ENCODE measurements around the gene RCOR2. TPM values are rescaled to one million over a fixed set of nuclear protein-coding genes. Genes with fewer than 3 reads are reported as not detected.

Gene RCOR2
- total RNA-seq, 1 experiment from 2014 or later = 1.8 TPM

DNA sequence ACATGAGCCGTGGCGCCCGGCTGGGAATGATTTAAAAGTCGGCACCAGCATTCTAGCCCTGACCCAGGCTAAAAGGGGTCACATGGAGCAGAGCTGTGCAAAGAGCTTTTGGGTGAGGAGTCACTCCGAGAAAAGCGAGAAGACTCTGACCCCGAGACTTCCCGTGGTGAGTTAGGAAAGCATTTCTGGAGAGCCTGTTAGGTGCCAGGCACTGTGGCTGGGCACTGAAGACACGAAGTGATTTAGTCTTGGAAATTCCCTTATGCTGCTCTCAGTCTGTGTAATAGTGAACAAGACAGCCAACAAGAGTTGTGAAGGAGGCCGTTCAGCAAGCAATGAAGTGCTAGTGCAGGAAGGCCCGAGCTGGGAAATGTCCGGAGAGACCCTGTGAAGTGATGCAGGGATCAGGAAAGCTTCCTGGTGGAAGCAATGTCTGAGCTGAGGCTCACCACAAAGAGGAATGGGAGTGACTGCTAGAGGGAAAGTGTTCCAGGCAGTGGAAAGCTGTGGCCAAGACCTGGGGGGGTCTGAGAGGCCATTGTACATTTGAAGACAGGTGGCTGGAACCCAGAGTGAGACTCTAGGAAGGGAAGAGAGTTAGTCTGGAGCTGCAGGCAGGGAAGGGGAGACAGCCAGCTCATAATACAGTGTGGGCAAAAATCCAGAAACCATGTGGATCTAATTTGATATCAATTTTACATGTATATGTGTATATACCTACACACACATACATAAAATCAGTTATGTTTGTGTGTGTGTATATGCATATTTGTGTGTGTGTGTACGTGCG is 46.4 kb downstream of the RCOR2 start:
- H3K9me3 ChIP-seq = no peaks in the 10 kb centered on the region
- ChIA-PET CTCF (interaction anchor here (1.4 kb wide), 1 partner anchor 32 kb away, joined by 3 read pairs; the partner anchor contains the start of gene MARK2), POLR2A (no interaction called here)
- Mint-ChIP-seq H3K4me3 (ENCODE audit: unreplicated experiment) (no peak overlapping the region), H3K9me3 (ENCODE audit: unreplicated experiment) (no peaks in the 10 kb centered on the region), H3K4me1 (ENCODE audit: low read depth, unreplicated experiment) (peaks cover 31% of the 10 kb centered on the region), H3K36me3 (ENCODE audit: insufficient read depth, unreplicated experiment) (peaks cover 36% of the 10 kb centered on the region), H3K27me3 (ENCODE audit: insufficient read depth, unreplicated experiment) (no peaks in the 10 kb centered on the region), H3K27ac (ENCODE audit: unreplicated experiment) (peak overlapping the region; percentile 32)
- BruUV-seq (replicated peaks) = no TSS peak
- no peak overlapping the region for H3K4me3 ChIP-seq (ENCODE audit: low read depth, low read length)
- TF ChIP-seq, protein P1, sequence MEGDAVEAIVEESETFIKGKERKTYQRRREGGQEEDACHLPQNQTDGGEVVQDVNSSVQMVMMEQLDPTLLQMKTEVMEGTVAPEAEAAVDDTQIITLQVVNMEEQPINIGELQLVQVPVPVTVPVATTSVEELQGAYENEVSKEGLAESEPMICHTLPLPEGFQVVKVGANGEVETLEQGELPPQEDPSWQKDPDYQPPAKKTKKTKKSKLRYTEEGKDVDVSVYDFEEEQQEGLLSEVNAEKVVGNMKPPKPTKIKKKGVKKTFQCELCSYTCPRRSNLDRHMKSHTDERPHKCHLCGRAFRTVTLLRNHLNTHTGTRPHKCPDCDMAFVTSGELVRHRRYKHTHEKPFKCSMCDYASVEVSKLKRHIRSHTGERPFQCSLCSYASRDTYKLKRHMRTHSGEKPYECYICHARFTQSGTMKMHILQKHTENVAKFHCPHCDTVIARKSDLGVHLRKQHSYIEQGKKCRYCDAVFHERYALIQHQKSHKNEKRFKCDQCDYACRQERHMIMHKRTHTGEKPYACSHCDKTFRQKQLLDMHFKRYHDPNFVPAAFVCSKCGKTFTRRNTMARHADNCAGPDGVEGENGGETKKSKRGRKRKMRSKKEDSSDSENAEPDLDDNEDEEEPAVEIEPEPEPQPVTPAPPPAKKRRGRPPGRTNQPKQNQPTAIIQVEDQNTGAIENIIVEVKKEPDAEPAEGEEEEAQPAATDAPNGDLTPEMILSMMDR (IDR thresholded peaks at IDR 0.05; ENCODE audit: insufficient read depth in 1 of 2, low read depth in 1 of 2, low read length in 1 of 2, severe bottlenecking in 1 of 2, unreplicated experiment in 1 of 2) = no peak
- intact Hi-C loops (cut with micrococcal nuclease; ENCODE audit: unreplicated experiment) = no loop called here
- H3K36me3 ChIP-seq (ENCODE audit: control insufficient read depth, insufficient read depth, low read length) = peaks cover 4% of the 10 kb centered on the region; the same call in 1 of the 2 replicates
- H3K4me1 ChIP-seq = peaks cover 8% of the 10 kb centered on the region
- H3K27me3 ChIP-seq (replicated peaks; ENCODE audit: control insufficient read depth, insufficient read depth, low read length) = no peaks in the 10 kb centered on the region
- DNase-seq = no peak

DNA sequence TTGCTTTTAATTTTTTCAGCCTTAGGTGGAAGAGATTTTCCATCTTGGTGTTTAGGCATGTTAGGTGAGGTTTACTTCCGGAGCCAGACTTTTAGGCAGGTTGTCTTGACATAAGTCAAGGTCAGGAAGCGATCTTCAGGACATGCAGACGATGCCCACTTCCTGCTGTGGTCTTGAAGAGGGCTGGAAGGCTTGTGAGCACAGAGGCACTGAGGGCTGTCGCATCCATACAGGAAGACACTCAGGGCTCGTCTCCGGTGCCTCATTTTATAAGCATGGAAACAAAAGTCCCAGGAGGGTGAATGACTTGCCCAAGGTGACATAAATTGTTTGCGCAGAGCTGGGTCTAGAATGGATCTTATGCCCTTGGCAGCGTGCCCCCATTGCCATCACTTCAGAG is 47.3 kb downstream of the RCOR2 start:
- Histone ChIP-seq H3K4me3 (ENCODE audit: low read depth, low read length) (no peak overlapping the region), H3K36me3 (ENCODE audit: control insufficient read depth, insufficient read depth, low read length) (peaks cover 5% of the 10 kb centered on the region), H3K9me3 (no peaks in the 10 kb centered on the region), H3K27me3 (replicated peaks; ENCODE audit: control insufficient read depth, insufficient read depth, low read length) (no peaks in the 10 kb centered on the region), H3K4me1 (peaks cover 8% of the 10 kb centered on the region)
- no peaks in the 10 kb centered on the region for H3K27me3 Mint-ChIP-seq (ENCODE audit: insufficient read depth, unreplicated experiment)
- H3K36me3 Mint-ChIP-seq (ENCODE audit: insufficient read depth, unreplicated experiment) = peaks cover 39% of the 10 kb centered on the region
- no peak overlapping the region for H3K4me3 Mint-ChIP-seq (ENCODE audit: unreplicated experiment)
- POLR2A ChIA-PET = no interaction called here
- CTCF ChIA-PET = interaction anchor here (1.4 kb wide), 1 partner anchor 31 kb away, joined by 3 read pairs; the partner anchor contains the start of gene MARK2
- TF ChIP-seq, protein P1 (IDR thresholded peaks at IDR 0.05; ENCODE audit: insufficient read depth in 1 of 2, low read depth in 1 of 2, low read length in 1 of 2, severe bottlenecking in 1 of 2, unreplicated experiment in 1 of 2) = no peak
- peaks cover 29% of the 10 kb centered on the region for H3K4me1 Mint-ChIP-seq (ENCODE audit: low read depth, unreplicated experiment)
- DNase-seq = no peak
- H3K27ac Mint-ChIP-seq (ENCODE audit: unreplicated experiment) = no peak overlapping the region
- no TSS peak for BruUV-seq (replicated peaks)
- H3K9me3 Mint-ChIP-seq (ENCODE audit: unreplicated experiment) = no peaks in the 10 kb centered on the region
- intact Hi-C loops (cut with micrococcal nuclease; ENCODE audit: unreplicated experiment) = no loop called here

DNA sequence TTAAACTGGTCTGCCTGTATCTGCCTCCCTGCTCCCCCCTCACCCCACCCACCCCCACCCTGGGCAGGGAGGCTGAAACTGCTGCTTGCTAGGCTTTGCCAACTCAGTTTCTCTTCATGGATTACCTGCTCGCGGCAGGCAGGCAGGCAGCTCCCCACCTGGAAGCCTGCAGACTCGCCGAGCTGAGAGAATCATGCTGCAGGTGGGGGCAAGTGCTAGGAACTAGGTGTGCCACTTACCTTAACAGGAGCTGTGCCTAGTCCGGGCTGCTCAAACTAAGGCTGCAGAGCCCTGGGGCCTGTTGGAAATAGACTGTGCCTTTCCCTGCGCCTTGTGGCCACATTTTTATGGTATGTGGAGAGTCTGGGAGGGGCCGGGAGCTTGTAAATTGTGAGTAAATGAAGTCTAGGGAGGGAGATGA is 47.8 kb downstream of the RCOR2 start:
- Histone ChIP-seq H3K4me1 (peaks cover 8% of the 10 kb centered on the region), H3K27me3 (replicated peaks; ENCODE audit: control insufficient read depth, insufficient read depth, low read length) (no peaks in the 10 kb centered on the region), H3K36me3 (ENCODE audit: control insufficient read depth, insufficient read depth, low read length) (peaks cover 5% of the 10 kb centered on the region), H3K9me3 (no peaks in the 10 kb centered on the region), H3K4me3 (ENCODE audit: low read depth, low read length) (no peak overlapping the region)
- Mint-ChIP-seq H3K9me3 (ENCODE audit: unreplicated experiment) (no peaks in the 10 kb centered on the region), H3K4me3 (ENCODE audit: unreplicated experiment) (no peak overlapping the region), H3K4me1 (ENCODE audit: low read depth, unreplicated experiment) (peaks cover 24% of the 10 kb centered on the region), H3K36me3 (ENCODE audit: insufficient read depth, unreplicated experiment) (peaks cover 34% of the 10 kb centered on the region), H3K27me3 (ENCODE audit: insufficient read depth, unreplicated experiment) (no peaks in the 10 kb centered on the region), H3K27ac (ENCODE audit: unreplicated experiment) (no peak overlapping the region)
- POLR2A ChIA-PET = no interaction called here
- intact Hi-C loops (cut with micrococcal nuclease; ENCODE audit: unreplicated experiment) = no loop called here
- no TSS peak for BruUV-seq (replicated peaks)
- TF ChIP-seq, protein P1 (IDR thresholded peaks at IDR 0.05; ENCODE audit: insufficient read depth in 1 of 2, low read depth in 1 of 2, low read length in 1 of 2, severe bottlenecking in 1 of 2, unreplicated experiment in 1 of 2) = no peak
- CTCF ChIA-PET = interaction anchor here (1.4 kb wide), 1 partner anchor 31 kb away, joined by 3 read pairs; the partner anchor contains the start of gene MARK2
- DNase-seq = no peak

All from Caco-2 (cell line).